ENCODE results near the gene GNG8.

DNA sequence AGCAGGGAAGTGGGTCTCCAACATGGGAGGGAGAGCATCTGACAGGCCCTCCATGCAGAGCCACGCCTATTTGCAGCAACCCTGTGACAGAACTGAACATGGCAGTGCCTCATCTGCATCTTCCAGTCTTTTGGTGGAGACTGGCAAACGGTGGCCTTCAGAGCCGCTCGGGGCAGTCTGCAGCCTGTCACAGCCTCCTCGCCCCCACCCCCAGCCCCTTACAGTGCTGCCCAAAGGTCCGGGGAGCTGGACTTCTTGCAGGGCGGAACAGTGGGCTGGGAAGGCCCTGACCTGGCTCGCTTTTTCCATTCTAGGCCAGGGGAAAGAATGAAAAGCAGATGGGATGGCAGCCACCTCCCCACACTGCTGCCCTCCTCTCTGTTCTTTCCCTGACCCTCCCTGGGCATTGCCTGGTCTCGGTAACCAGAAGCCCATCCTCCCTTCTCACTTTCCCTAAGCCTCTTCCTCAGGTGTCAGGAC lies 32.2 kb downstream of the GNG8 start:
- TF ChIP-seq, protein P1, sequence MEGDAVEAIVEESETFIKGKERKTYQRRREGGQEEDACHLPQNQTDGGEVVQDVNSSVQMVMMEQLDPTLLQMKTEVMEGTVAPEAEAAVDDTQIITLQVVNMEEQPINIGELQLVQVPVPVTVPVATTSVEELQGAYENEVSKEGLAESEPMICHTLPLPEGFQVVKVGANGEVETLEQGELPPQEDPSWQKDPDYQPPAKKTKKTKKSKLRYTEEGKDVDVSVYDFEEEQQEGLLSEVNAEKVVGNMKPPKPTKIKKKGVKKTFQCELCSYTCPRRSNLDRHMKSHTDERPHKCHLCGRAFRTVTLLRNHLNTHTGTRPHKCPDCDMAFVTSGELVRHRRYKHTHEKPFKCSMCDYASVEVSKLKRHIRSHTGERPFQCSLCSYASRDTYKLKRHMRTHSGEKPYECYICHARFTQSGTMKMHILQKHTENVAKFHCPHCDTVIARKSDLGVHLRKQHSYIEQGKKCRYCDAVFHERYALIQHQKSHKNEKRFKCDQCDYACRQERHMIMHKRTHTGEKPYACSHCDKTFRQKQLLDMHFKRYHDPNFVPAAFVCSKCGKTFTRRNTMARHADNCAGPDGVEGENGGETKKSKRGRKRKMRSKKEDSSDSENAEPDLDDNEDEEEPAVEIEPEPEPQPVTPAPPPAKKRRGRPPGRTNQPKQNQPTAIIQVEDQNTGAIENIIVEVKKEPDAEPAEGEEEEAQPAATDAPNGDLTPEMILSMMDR (IDR thresholded peaks at IDR 0.05; ENCODE audit: low read length) = no peak
- TF ChIP-seq EZH2 (optimal IDR thresholded peaks at IDR 0.05; ENCODE audit: low read depth, low read length) = no peak

Measured in MM.1S (cell line).